HG02870 (cell line): ENCODE measurements around the gene C19orf25.

Experiments
- ATAC-seq: cut with Tn5 transposase; IDR thresholded peaks from one replicate; pipeline ENCODE4 v1.9.1; 2021; ENCODE audit warnings: mild to moderate bottlenecking, moderate library complexity; ENCODE audit not compliant: unreplicated experiment

The C19orf25 gene

DNA sequence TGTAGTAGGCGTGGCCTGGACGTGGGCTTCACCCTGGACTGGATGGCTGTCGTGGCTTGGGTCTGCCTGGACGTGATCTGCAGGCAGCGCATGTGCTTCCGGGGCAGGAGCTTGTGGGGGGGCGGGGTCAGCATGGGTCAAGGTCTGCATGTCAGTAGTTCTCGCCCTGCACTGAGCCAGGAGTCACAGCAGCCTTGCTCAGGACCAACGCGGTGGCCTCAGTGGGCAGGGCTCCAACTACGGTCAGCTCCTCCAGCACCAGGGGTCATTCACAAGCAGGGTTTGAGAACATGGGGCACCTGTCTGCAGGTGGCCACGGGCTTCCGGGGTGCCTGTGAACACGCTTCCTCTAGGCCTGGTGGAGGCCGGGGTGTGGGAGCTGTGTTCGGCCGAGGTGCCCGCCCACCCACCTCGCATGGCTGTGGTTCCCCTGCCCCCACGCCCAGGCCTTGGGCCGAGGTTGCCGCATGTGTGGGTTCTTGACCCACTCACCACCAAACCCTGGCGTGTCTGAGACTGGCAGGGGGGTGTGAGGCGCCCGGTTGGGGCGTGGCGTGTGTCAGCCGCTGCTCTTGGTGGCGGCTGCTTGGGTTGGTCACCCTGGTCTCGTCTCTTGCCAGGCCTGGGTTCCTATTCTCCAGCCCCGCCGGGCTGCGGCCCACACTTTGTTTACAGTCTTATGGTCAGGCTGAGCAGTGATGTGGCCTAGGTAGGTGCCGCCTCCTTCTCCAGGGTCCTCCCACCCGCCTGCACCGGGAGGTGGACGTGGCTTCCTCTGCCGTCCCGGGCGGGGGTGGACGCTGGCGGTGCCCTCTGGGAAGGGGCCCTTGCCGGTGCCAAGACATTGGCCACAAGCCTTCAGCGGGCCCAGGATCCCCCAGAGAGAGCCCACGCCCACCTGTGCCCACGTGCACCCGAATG is 45.6 kb downstream of the C19orf25 start:
- no peak for ATAC-seq

DNA sequence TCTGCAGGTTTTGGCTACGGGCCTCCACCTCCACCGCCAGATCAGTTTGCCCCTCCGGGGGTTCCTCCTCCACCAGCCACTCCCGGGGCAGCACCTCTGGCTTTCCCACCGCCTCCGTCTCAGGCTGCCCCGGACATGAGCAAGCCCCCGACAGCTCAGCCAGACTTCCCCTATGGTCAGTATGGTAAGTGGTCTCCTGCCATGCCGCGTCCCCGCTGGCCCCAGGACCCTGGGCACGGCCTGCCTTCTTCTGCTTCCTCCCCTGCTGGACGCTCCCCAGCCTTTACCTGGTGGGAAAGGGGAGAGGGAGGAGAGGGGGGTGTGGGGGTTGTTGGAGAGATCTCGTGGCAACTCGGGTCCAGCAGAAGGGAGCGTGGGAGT is 46.5 kb downstream of the C19orf25 start:
- no peak for ATAC-seq

- no peak for ATAC-seq
Observed at GRCh38 chr19:1431759-1432506, 47.1 kb downstream of the C19orf25 start.

DNA sequence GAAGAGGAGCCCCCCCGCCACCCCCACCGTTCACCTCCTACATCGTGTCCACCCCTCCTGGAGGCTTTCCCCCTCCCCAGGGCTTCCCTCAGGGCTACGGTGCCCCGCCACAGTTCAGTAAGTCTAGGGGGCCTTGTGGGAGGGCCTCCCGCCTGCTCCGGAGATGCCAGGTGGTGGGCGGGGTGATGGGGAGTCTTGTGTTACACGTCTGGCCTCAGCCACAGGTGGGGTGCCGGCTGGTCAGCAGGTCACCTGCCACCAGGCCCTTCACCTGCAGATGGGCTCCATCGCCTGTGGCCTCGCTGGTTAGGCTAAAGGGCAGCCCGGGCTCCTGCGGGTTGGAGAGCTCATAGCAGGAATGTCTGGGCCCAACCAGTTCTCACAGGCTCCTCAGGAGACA is 48.8 kb downstream of the C19orf25 start:
- ATAC-seq = no peak

- no peak for ATAC-seq
Observed at GRCh38 chr19:1429750-1430149, 49.3 kb downstream of the C19orf25 start.

DNA sequence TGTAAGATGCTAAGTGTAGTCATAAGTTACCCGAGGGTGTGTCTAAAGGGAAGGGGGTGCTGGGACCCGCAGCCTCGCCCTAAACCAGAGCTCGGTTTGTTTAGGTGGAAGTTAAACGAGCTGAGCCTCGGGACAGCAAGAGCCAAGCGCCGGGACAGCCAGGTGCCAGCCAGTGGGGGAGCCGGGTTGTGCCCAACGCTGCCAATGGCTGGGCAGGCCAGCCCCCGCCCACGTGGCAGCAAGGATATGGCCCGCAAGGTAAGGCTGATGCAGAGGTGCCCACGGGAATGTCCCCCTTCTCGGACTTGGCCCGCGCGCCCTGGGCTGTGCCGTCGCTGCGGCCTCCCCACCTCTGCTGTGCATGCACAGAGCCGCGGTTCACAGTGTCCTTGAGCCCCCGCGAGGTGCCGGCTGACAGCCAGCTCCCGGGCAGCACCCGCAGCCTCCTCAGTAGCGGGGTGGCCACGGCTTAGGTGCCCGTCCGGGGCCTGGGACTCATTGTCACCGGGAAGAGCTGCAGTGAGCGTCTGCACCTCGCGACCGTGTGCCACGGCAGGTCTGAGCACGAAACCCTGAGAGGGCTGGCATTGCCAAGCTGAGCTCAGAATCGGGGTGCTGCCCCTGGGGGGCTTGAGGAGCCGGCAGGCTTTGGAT is 50.1 kb downstream of the C19orf25 start:
- ATAC-seq = no peak

- no peak for ATAC-seq
Observed at GRCh38 chr19:1427221-1427920, 51.6 kb downstream of the C19orf25 start.

GRCh38 chr19:1426736-1427135 is 52.3 kb downstream of the C19orf25 start:
- ATAC-seq = no peak

DNA sequence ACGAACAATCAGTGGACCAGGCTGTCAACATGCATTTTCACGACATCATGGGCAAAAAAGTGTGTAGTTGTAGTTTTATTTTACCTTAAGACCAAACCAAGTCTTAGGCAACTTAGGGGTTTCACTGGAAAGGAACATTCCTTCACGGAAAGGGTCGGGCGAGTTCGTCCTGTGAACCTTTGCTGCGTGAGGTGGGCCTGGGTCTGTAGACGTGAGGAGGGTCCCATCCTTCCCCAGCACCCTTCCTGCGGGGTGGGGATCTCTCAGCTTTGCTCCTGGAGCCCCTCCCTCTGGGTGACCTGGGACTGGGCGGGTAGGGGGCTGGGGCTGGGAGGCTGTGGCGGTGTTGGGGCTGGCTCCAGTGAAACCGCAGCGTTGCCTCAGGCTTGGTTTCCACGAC is 53.1 kb downstream of the C19orf25 start:
- no peak for ATAC-seq

DNA sequence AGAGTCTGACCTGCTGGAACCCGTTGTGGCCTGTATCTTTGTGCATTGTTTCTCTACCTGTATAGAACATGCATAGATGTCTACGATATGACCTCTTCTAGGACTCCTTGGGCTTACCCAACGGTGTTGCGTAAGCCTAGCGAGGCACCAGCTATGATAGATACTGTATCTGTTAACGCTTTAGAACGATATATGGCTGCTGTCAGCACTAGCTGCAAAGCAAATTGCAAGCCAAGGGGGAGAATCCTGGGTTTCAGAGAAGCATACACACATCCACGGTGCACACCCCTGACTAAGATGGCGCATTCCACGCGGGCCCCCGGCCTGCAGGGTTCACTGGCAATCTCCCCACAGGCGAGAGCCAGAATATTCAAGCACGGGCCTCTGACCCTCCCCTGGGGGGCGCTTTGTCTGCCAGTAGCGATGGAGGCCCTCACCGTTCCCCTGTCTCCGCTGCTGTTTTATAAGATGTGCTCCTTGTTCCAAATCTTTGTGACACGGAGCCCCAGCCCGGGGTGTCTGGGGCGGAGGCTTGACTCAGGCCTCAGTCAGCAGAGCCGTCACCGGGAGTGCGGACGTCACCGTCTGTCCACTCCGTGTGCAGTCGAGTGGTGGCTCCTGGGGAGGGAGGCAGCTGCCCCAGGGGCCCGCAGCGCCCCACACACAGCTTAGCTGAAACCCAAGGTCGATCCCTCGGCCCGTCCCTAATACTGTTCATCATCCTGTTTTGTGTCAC is 53.7 kb downstream of the C19orf25 start:
- no peak for ATAC-seq

- ATAC-seq = no peak
Observed at GRCh38 chr19:1424192-1424955, 54.6 kb downstream of the C19orf25 start.

DNA sequence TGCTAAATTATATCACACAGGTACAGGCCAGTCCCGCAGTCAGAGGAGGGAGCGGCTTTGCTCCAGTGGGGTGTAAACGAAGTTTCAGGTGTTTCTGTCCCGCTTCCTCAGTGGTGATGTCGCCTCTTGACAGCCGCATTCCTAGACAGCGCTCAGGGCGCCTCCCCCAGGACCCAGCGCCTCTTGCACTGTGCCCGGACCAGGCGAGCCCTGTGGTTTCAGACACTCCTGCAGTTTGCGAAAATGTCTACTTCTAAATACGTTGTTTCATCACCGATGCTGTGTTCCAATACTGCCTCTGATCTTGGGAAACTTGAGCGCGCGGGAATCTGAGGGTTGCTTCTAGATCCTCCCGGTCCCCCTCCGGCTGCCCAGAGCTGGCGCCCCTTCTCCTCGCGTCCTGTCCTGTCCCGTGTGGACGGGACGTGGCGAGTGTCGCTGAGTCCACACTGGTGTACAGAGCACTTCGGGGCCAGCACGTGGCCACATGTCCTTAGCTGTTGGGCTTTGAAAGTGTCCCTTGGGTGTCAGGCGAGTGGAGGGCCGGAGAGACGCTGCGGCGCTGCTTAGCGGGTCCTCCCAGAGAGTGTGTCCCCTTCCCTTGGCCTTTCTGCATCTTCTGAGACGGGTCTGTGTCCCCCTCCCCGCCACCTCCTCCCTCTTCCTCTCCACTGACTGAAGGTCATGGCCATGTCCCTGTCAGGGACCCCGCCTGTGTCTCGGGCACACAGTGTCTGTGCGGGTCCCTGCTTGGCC is 55.4 kb downstream of the C19orf25 start:
- ATAC-seq = no peak
